ENCODE data around the gene ATP1B3. TPM values are rescaled to one million over a fixed set of nuclear protein-coding genes. Genes with fewer than 3 reads are reported as not detected.

ATP1B3 gene
- total and polyA plus RNA-seq, 9 of the 15 experiments (the other 6 are each of a cell fraction or from before 2014, with no cell fraction given) = 48.3 to 202 (median 123) TPM

DNA sequence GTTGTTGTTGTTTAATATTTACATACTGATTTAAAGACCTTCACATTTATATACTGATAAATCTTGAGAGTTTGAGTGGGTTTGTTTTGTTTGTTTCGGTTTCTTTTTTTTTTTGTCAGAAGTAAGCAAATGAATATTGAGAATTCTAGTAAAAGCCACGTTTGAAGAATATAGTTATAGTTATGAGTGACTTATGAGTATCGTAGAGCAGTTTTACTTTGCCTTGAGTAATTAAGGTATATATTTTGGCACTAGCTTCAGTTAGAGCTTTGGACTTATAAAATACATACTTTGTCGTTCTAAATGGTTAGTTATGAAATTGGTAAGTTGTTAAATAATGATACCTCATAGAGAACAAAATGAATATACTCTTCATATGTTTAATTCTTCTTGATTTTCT, 27.8 kb downstream of the ATP1B3 start (continued):
- TF ChIP-seq, protein P1, sequence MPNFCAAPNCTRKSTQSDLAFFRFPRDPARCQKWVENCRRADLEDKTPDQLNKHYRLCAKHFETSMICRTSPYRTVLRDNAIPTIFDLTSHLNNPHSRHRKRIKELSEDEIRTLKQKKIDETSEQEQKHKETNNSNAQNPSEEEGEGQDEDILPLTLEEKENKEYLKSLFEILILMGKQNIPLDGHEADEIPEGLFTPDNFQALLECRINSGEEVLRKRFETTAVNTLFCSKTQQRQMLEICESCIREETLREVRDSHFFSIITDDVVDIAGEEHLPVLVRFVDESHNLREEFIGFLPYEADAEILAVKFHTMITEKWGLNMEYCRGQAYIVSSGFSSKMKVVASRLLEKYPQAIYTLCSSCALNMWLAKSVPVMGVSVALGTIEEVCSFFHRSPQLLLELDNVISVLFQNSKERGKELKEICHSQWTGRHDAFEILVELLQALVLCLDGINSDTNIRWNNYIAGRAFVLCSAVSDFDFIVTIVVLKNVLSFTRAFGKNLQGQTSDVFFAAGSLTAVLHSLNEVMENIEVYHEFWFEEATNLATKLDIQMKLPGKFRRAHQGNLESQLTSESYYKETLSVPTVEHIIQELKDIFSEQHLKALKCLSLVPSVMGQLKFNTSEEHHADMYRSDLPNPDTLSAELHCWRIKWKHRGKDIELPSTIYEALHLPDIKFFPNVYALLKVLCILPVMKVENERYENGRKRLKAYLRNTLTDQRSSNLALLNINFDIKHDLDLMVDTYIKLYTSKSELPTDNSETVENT (CRISPR knock-in tag; IDR thresholded peaks at IDR 0.05) = no peak
- TF ChIP-seq PURB (CRISPR knock-in tag; IDR thresholded peaks at IDR 0.05; ENCODE audit: low read depth) = no peak

DNA sequence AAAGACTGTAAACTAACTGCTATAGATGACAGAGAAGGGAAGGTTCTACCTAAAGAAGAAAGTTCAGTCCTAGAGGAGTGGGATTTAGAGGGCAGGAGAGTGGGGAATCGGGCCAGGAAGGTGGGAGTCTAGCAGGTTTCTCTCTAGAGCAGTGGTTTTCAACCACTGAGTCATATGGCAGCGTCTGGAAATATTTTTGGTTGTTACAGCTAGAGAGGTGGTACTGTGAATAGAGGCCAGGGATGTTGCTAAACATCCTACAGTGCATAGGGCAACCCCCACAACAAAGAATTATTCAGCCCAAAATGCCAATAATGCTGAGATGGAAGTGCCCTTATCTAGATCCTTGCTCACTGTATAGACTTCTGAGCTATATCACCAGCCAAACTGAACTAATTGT, 28.7 kb downstream of the ATP1B3 start:
- H4K20me1 ChIP-seq (replicated peaks; ENCODE audit: control insufficient read depth, insufficient read depth, low read length) = no peaks in the 10 kb centered on the region
- H3K9ac ChIP-seq (ENCODE audit: insufficient read depth in 1 of 2, low read depth in 2 of 2, low read length in 2 of 2) = no peak overlapping the region
- FAIRE-seq (no peak), ATAC-seq (no peak), DNase-seq (ENCODE audit: extremely low read depth in 1 of 4, low spot score in 3 of 4) (no peak)
- intact Hi-C loops (cut with micrococcal nuclease) (no loop called here), in situ Hi-C loops (cut with MboI) (loop anchor here (10.0 kb wide), 1 partner anchor 320 kb away; no protein-coding TSS in a partner anchor)
- no peak overlapping the region for H3K4me2 ChIP-seq (ENCODE audit: insufficient read depth, low read length)
- peaks cover 33% of the 10 kb centered on the region for H3K79me2 ChIP-seq (ENCODE audit: control insufficient read depth, insufficient read depth, low read length)
- POLR2A ChIA-PET = no interaction called here
- H3K9me3 ChIP-seq (replicated peaks; ENCODE audit: control insufficient read depth, insufficient read depth, low read depth, low read length) = no peaks in the 10 kb centered on the region
- TF ChIP-seq TCF3 (CRISPR knock-in tag; IDR thresholded peaks at IDR 0.05) = no peak
- H3K4me3 ChIP-seq = no peak overlapping the region
- no peak overlapping the region for H2AFZ ChIP-seq (ENCODE audit: low read depth, low read length)
- no peak overlapping the region for H3K27ac ChIP-seq (ENCODE audit: extremely low read depth, low read depth, low read length)
- H3K36me3 ChIP-seq (ENCODE audit: control insufficient read depth, insufficient read depth, low read length) = peaks cover 75% of the 10 kb centered on the region
- H3K4me1 ChIP-seq (replicated peaks in 1 of 2; ENCODE audit: control insufficient read depth in 2 of 2, insufficient read depth in 2 of 2, low read length in 2 of 2) = no peaks in the 10 kb centered on the region; a peak in 1 of 5 replicates
- H3K27me3 ChIP-seq (ENCODE audit: control insufficient read depth in 2 of 2, insufficient read depth in 2 of 2, low read length in 2 of 2) = no peaks in the 10 kb centered on the region
- H3K9me1 ChIP-seq (ENCODE audit: control insufficient read depth, insufficient read depth, low read length) = no peaks in the 10 kb centered on the region
- CTCF ChIA-PET (ENCODE audit: low intra/inter-chr PET ratio) = no interaction called here
- WGBS (ENCODE audit: insufficient coverage, low coverage, missing lambda C conversion rate) = 85% methylated on average over 2 of the region's 2 CpGs
- BruUV-seq (replicated peaks) = no TSS peak
